H1 (cell line): Measurements from ENCODE around the gene TCF7L2.

Experiments
- CREB1 ChIP-seq: IDR thresholded peaks from 2 replicates; pipeline ENCODE4 v1.6.1; 2012; ENCODE audit warnings: inconsistent platforms
- JUN ChIP-seq: IDR thresholded peaks from 2 replicates; pipeline ENCODE4 v1.6.1; 2011; ENCODE audit warnings: low read depth, mild to moderate bottlenecking, improper control_type of control experiment, low read length
- JUND ChIP-seq: IDR thresholded peaks from 2 replicates; pipeline ENCODE4 v1.6.1; 2011; ENCODE audit warnings: mild to moderate bottlenecking, improper control_type of control experiment, low read length
- MAFK ChIP-seq: IDR thresholded peaks from 2 replicates; pipeline ENCODE4 v1.6.1; 2012; ENCODE audit warnings: low read depth, mild to moderate bottlenecking, improper control_type of control experiment, low read length
- POLR2A ChIP-seq, 2 experiments: IDR thresholded peaks; 1 replicate in 1 of 2; 2 replicates in 1 of 2; pipeline ENCODE4 v1.6.1; 2011; ENCODE audit warnings: low read depth in 2 of 2, low read length in 2 of 2, mild to moderate bottlenecking in 2 of 2; ENCODE audit errors: control extremely low read depth in 1 of 2
- TCF12 ChIP-seq: IDR thresholded peaks from 2 replicates; pipeline ENCODE4 v1.6.1; 2011; ENCODE audit warnings: low read depth, mild to moderate bottlenecking, low read length
- TF ChIP-seq, protein P1 (sequence below): IDR thresholded peaks from 2 replicates; pipeline ENCODE4 v1.6.1; 2012; ENCODE audit warnings: low read length, inconsistent platforms
- TF ChIP-seq, protein P2 (sequence below): fragments of 300-600 bp; sonication (generic); IDR thresholded peaks from 2 replicates; pipeline ENCODE4 v1.7.1; 2012; ENCODE audit warnings: low read length, moderate library complexity, mild to moderate bottlenecking, inconsistent platforms; ENCODE audit not compliant: insufficient replicate concordance
- TF ChIP-seq, protein P3 (sequence below): IDR thresholded peaks from 2 replicates; pipeline ENCODE4 v1.6.1; 2011; ENCODE audit warnings: low read length, improper control_type of control experiment
- TF ChIP-seq, protein P4 (sequence below), 3 experiments: IDR thresholded peaks; 1 replicate in 2 of 3; 2 replicates in 1 of 3; pipeline versions ENCODE4 v1.5.1 to v1.6.1; 2011; ENCODE audit warnings: low read length in 3 of 3, mild to moderate bottlenecking in 3 of 3, inconsistent platforms in 2 of 3, low read depth in 1 of 3, moderate library complexity in 1 of 3; ENCODE audit not compliant: insufficient read depth in 1 of 3; ENCODE audit errors: control extremely low read depth in 1 of 3

DNA sequence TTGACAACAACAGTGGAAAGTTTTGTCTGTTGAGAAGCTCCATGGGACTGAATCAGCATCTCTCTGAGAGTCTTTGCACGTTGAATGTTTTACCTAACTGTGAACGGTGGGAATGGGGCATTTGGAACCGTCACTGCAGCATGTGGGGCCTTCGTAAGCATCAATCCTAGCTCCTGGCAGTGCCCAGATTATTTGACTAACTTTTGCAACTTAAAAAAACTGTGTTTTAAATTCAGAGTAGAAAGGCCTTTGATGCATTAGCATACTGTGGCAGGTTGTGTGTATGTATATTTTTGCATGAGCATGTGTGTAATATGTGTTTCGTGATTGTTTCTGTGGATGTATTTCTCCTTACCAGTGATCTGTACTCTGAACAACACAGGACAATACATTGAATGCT lies 194.5 kb downstream of the TCF7L2 start:
- TF ChIP-seq, protein P1, sequence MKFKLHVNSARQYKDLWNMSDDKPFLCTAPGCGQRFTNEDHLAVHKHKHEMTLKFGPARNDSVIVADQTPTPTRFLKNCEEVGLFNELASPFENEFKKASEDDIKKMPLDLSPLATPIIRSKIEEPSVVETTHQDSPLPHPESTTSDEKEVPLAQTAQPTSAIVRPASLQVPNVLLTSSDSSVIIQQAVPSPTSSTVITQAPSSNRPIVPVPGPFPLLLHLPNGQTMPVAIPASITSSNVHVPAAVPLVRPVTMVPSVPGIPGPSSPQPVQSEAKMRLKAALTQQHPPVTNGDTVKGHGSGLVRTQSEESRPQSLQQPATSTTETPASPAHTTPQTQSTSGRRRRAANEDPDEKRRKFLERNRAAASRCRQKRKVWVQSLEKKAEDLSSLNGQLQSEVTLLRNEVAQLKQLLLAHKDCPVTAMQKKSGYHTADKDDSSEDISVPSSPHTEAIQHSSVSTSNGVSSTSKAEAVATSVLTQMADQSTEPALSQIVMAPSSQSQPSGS = no peak
- TF ChIP-seq, protein P2, sequence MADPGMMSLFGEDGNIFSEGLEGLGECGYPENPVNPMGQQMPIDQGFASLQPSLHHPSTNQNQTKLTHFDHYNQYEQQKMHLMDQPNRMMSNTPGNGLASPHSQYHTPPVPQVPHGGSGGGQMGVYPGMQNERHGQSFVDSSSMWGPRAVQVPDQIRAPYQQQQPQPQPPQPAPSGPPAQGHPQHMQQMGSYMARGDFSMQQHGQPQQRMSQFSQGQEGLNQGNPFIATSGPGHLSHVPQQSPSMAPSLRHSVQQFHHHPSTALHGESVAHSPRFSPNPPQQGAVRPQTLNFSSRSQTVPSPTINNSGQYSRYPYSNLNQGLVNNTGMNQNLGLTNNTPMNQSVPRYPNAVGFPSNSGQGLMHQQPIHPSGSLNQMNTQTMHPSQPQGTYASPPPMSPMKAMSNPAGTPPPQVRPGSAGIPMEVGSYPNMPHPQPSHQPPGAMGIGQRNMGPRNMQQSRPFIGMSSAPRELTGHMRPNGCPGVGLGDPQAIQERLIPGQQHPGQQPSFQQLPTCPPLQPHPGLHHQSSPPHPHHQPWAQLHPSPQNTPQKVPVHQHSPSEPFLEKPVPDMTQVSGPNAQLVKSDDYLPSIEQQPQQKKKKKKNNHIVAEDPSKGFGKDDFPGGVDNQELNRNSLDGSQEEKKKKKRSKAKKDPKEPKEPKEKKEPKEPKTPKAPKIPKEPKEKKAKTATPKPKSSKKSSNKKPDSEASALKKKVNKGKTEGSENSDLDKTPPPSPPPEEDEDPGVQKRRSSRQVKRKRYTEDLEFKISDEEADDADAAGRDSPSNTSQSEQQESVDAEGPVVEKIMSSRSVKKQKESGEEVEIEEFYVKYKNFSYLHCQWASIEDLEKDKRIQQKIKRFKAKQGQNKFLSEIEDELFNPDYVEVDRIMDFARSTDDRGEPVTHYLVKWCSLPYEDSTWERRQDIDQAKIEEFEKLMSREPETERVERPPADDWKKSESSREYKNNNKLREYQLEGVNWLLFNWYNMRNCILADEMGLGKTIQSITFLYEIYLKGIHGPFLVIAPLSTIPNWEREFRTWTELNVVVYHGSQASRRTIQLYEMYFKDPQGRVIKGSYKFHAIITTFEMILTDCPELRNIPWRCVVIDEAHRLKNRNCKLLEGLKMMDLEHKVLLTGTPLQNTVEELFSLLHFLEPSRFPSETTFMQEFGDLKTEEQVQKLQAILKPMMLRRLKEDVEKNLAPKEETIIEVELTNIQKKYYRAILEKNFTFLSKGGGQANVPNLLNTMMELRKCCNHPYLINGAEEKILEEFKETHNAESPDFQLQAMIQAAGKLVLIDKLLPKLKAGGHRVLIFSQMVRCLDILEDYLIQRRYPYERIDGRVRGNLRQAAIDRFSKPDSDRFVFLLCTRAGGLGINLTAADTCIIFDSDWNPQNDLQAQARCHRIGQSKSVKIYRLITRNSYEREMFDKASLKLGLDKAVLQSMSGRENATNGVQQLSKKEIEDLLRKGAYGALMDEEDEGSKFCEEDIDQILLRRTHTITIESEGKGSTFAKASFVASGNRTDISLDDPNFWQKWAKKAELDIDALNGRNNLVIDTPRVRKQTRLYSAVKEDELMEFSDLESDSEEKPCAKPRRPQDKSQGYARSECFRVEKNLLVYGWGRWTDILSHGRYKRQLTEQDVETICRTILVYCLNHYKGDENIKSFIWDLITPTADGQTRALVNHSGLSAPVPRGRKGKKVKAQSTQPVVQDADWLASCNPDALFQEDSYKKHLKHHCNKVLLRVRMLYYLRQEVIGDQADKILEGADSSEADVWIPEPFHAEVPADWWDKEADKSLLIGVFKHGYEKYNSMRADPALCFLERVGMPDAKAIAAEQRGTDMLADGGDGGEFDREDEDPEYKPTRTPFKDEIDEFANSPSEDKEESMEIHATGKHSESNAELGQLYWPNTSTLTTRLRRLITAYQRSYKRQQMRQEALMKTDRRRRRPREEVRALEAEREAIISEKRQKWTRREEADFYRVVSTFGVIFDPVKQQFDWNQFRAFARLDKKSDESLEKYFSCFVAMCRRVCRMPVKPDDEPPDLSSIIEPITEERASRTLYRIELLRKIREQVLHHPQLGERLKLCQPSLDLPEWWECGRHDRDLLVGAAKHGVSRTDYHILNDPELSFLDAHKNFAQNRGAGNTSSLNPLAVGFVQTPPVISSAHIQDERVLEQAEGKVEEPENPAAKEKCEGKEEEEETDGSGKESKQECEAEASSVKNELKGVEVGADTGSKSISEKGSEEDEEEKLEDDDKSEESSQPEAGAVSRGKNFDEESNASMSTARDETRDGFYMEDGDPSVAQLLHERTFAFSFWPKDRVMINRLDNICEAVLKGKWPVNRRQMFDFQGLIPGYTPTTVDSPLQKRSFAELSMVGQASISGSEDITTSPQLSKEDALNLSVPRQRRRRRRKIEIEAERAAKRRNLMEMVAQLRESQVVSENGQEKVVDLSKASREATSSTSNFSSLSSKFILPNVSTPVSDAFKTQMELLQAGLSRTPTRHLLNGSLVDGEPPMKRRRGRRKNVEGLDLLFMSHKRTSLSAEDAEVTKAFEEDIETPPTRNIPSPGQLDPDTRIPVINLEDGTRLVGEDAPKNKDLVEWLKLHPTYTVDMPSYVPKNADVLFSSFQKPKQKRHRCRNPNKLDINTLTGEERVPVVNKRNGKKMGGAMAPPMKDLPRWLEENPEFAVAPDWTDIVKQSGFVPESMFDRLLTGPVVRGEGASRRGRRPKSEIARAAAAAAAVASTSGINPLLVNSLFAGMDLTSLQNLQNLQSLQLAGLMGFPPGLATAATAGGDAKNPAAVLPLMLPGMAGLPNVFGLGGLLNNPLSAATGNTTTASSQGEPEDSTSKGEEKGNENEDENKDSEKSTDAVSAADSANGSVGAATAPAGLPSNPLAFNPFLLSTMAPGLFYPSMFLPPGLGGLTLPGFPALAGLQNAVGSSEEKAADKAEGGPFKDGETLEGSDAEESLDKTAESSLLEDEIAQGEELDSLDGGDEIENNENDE = no peak
- TF ChIP-seq JUND (no peak), POLR2A (IDR thresholded peaks at IDR 0.05; ENCODE audit: control extremely low read depth in 1 of 2, low read depth in 2 of 2, low read length in 2 of 2) (no peak), MAFK (no peak), TCF12 (no peak), JUN (no peak), CREB1 (no peak)
- TF ChIP-seq, protein P3, sequence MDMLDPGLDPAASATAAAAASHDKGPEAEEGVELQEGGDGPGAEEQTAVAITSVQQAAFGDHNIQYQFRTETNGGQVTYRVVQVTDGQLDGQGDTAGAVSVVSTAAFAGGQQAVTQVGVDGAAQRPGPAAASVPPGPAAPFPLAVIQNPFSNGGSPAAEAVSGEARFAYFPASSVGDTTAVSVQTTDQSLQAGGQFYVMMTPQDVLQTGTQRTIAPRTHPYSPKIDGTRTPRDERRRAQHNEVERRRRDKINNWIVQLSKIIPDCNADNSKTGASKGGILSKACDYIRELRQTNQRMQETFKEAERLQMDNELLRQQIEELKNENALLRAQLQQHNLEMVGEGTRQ = no peak
- TF ChIP-seq, protein P4, sequence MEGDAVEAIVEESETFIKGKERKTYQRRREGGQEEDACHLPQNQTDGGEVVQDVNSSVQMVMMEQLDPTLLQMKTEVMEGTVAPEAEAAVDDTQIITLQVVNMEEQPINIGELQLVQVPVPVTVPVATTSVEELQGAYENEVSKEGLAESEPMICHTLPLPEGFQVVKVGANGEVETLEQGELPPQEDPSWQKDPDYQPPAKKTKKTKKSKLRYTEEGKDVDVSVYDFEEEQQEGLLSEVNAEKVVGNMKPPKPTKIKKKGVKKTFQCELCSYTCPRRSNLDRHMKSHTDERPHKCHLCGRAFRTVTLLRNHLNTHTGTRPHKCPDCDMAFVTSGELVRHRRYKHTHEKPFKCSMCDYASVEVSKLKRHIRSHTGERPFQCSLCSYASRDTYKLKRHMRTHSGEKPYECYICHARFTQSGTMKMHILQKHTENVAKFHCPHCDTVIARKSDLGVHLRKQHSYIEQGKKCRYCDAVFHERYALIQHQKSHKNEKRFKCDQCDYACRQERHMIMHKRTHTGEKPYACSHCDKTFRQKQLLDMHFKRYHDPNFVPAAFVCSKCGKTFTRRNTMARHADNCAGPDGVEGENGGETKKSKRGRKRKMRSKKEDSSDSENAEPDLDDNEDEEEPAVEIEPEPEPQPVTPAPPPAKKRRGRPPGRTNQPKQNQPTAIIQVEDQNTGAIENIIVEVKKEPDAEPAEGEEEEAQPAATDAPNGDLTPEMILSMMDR (IDR thresholded peaks at IDR 0.05; ENCODE audit: control extremely low read depth in 1 of 3, insufficient read depth in 1 of 3, low read depth in 1 of 3, low read length in 3 of 3) = no peak
